A673 (cell line): ENCODE measurements around the gene ABCG8.

Experiments
- CTCF ChIP-seq: fragments of 300-800, 200-600 bp; sonication (generic); conservative IDR thresholded peaks from 2 replicates; pipeline ENCODE4 v1.5.1; 2017; ENCODE audit warnings: low read depth, mild to moderate bottlenecking, antibody characterized with exemption, low read length, moderate library complexity, mixed read lengths
- EZH2 ChIP-seq: fragments of 200-600 bp; sonication (generic); IDR thresholded peaks from 2 replicates; pipeline ENCODE4 v1.6.1; 2017; ENCODE audit warnings: borderline replicate concordance, low read depth, mild to moderate bottlenecking, mixed read lengths, antibody characterized with exemption, low read length; ENCODE audit not compliant: poor library complexity, severe bottlenecking

- TF ChIP-seq CTCF (no peak), EZH2 (no peak)
Observed at GRCh38 chr2:43872151-43872550, 33.4 kb downstream of the ABCG8 start.
